ENCODE results near the gene RAF1.

DNA sequence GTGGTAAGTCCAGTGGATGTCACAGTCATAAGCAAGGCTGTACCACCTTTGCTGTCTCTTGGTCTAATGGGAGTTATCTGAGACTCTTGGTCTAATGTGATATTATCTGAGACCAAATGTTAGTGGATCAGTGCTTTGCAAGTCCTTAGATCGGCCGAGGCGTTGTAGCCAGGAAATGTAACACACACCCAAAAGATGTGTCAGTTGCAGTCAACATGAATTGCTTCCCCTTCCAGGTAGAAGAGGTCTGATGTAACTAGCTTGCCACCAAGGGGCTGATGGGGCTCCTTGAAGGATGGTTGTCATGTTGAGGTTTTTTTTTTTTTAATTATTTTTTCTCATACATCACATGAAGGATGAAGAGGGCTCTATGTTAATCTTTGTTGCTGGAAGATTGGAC is 45.4 kb upstream of the RAF1 start:
- no peak for TF ChIP-seq CTCF (IDR thresholded peaks at IDR 0.05)
- TF ChIP-seq EZH2 (IDR thresholded peaks at IDR 0.05; ENCODE audit: borderline replicate concordance, insufficient read depth, low read depth, low read length, poor library complexity, severe bottlenecking) = no peak

Data from B cell (primary cell).